Measurements from ENCODE around the gene CSAD. TPM values are rescaled to one million over a fixed set of nuclear protein-coding genes. Genes with fewer than 3 reads are reported as not detected.
A peak's percentile ranks its signal among the peaks of the same experiment; 100 is the strongest.

CSAD gene
- total and polyA plus RNA-seq, 2 of the 13 experiments (the other 11 are each of a cell fraction or from before 2014, with no cell fraction given): 7.2 to 23.5 TPM

GRCh38 chr12:53208877-53209463, 28.2 kb upstream of the CSAD start:
- peak overlapping the region; percentile 23; the same call in 1 of the 2 replicates for H3K4me2 ChIP-seq (ENCODE audit: low read depth, low read length)
- FAIRE-seq (no peak), ATAC-seq (no peak), DNase-seq (ENCODE audit: low spot score) (no peak)
- in situ Hi-C loops (cut with HindIII; ENCODE audit: extremely low pct_ligation_motif_present, low pct_unique_long_range_greater_than_20kb): no loop called here
- no TSS peak for BruUV-seq (replicated peaks)
- H3K9ac ChIP-seq (ENCODE audit: insufficient read depth, low read depth, low read length): no peak overlapping the region
- H2AFZ ChIP-seq (ENCODE audit: low read length): no peak overlapping the region
- TF ChIP-seq HDAC6 (IDR thresholded peaks at IDR 0.05; ENCODE audit: low read depth, low read length): no peak
- no peak for TF ChIP-seq MEIS1 (CRISPR knock-in tag; IDR thresholded peaks at IDR 0.05; ENCODE audit: borderline replicate concordance)
- no peak for TF ChIP-seq HNRNPH1 (optimal IDR thresholded peaks at IDR 0.05; ENCODE audit: low read depth, low read length)
- no peak for TF ChIP-seq ZNF629 (CRISPR knock-in tag; conservative IDR thresholded peaks at IDR 0.05)
- TF ChIP-seq, protein P1, sequence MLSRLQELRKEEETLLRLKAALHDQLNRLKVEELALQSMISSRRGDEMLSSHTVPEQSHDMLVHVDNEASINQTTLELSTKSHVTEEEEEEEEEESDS (CRISPR knock-in tag; IDR thresholded peaks at IDR 0.05; ENCODE audit: borderline replicate concordance): no peak
- TF ChIP-seq ZNF543 (CRISPR knock-in tag; IDR thresholded peaks at IDR 0.05): no peak
- no peak for TF ChIP-seq KDM2A (CRISPR knock-in tag; IDR thresholded peaks at IDR 0.05; ENCODE audit: borderline replicate concordance, low read depth)
- TF ChIP-seq ZNF232 (CRISPR knock-in tag; IDR thresholded peaks at IDR 0.05; ENCODE audit: borderline replicate concordance): no peak
- no peak for TF ChIP-seq ZBTB34 (CRISPR knock-in tag; IDR thresholded peaks at IDR 0.05)
- TF ChIP-seq TIGD3 (CRISPR knock-in tag; IDR thresholded peaks at IDR 0.05; ENCODE audit: borderline replicate concordance): no peak
- TF ChIP-seq HOXA9 (CRISPR knock-in tag; IDR thresholded peaks at IDR 0.05; ENCODE audit: borderline replicate concordance): no peak
- TF ChIP-seq DPF2 (CRISPR knock-in tag; IDR thresholded peaks at IDR 0.05; ENCODE audit: borderline replicate concordance, low read depth): no peak
- TF ChIP-seq ZNF329 (CRISPR knock-in tag; IDR thresholded peaks at IDR 0.05; ENCODE audit: low read depth): no peak
- peaks cover 2 to 15% of the 10 kb centered on the region in 2 experiments; a peak in 3 of 5 replicates for H3K27me3 ChIP-seq (ENCODE audit: control insufficient read depth in 1 of 2, insufficient read depth in 2 of 2, low read length in 2 of 2)
- intact Hi-C loops (cut with micrococcal nuclease; ENCODE audit: unreplicated experiment): no loop called here
- no peak overlapping the region for H3K27ac ChIP-seq (ENCODE audit: extremely low read length, insufficient read depth, low read length)
- no peaks in the 10 kb centered on the region for H4K20me1 ChIP-seq (ENCODE audit: insufficient read depth, low read length)
- no peaks in the 10 kb centered on the region; a peak in 1 of 5 replicates for H3K36me3 ChIP-seq (replicated peaks in 1 of 2; ENCODE audit: control insufficient read depth in 1 of 2, insufficient read depth in 2 of 2, low read length in 2 of 2)
- H3K4me3 ChIP-seq (replicated peaks in 1 of 3; ENCODE audit: insufficient read depth in 1 of 3, low read depth in 2 of 3, low read length in 3 of 3): peak overlapping the region in 1 of 3 experiments; percentile 3; a peak in 1 of 6 replicates
- 33% methylated on average over 7 of the region's 7 CpGs for WGBS (ENCODE audit: low lambda C conversion rate)
- ChIA-PET CTCF (ENCODE audit: low intra/inter-chr PET ratio, low total read pairs) (no interaction called here), POLR2A (interaction anchor here (1.1 kb wide), 1 partner anchor 22 kb away, joined by 5 read pairs; no protein-coding TSS in a partner anchor)
- H3K9me3 ChIP-seq (ENCODE audit: low read length): no peaks in the 10 kb centered on the region
- no peaks in the 10 kb centered on the region for H3K79me2 ChIP-seq (ENCODE audit: insufficient read depth, low read length)
- H3K4me1 ChIP-seq (ENCODE audit: insufficient read depth, low read length): peaks cover 26% of the 10 kb centered on the region

Data from HepG2 (cell line).